ENCODE measurements around the gene ODC1. TPM values are rescaled to one million over a fixed set of nuclear protein-coding genes. Genes with fewer than 3 reads are reported as not detected.

Gene ODC1
- total RNA-seq, 1 experiment from 2014 or later = 231 TPM

GRCh38 chr2:10433264-10433946 lies 14.7 kb downstream of the ODC1 start:
- Histone ChIP-seq H2AFZ (ENCODE audit: low read depth, low read length, poor library complexity, severe bottlenecking) (no peak overlapping the region), H3K4me1 (ENCODE audit: control insufficient read depth in 1 of 2, insufficient read depth in 2 of 2, low read length in 2 of 2) (peaks cover 4 to 34% of the 10 kb centered on the region in 2 experiments; a peak in 3 of 4 replicates), H3K4me3 (replicated peaks in 1 of 2; ENCODE audit: low read depth in 1 of 2, low read length in 2 of 2) (peak overlapping the region in 1 of 2 experiments; percentile 23; a peak in 2 of 4 replicates), H4K20me1 (ENCODE audit: insufficient read depth) (no peaks in the 10 kb centered on the region), H3K27me3 (ENCODE audit: insufficient read depth, low read length) (no peaks in the 10 kb centered on the region), H3K79me2 (ENCODE audit: insufficient read depth, low read length) (no peaks in the 10 kb centered on the region), H3K9ac (ENCODE audit: low read length) (no peak overlapping the region), H3K4me2 (ENCODE audit: low read length) (peak overlapping the region; percentile 82), H3K9me3 (ENCODE audit: control insufficient read depth in 1 of 2, insufficient read depth in 1 of 2, low read depth in 1 of 2, low read length in 2 of 2) (no peaks in the 10 kb centered on the region), H3K9me2 (ENCODE audit: insufficient read depth) (no peaks in the 10 kb centered on the region), H3K36me3 (ENCODE audit: control insufficient read depth in 1 of 2, insufficient read depth in 2 of 2, low read length in 2 of 2) (no peaks in the 10 kb centered on the region), H3K27ac (ENCODE audit: low read depth, low read length) (peak overlapping the region; percentile 41; the same call in 1 of the 2 replicates)
- CTCF ChIA-PET = interaction anchor here (1.1 to 4.4 kb wide), 3 partner anchors 24 to 361 kb away, joined by 3 to 55 read pairs (median 10); partner anchors contain the start of gene RRM2
- DNase-seq (ENCODE audit: low read depth, low spot score) (no peak), ATAC-seq (no peak)
- no TSS peak for BruUV-seq (replicated peaks)
- no peak for TF ChIP-seq SRF (IDR thresholded peaks at IDR 0.05; ENCODE audit: low read depth)
- TF ChIP-seq RAD21 (IDR thresholded peaks at IDR 0.05; ENCODE audit: low read depth) = no peak
- TF ChIP-seq REST (IDR thresholded peaks at IDR 0.05; ENCODE audit: low read depth) = no peak
- no peak for TF ChIP-seq SP1 (IDR thresholded peaks at IDR 0.05; ENCODE audit: low read depth)
- TF ChIP-seq POLR2A (IDR thresholded peaks at IDR 0.05; ENCODE audit: borderline replicate concordance, extremely low read depth, insufficient read depth, insufficient read length) = no peak
- TF ChIP-seq MAX (IDR thresholded peaks at IDR 0.05) = no peak
- no peak for TF ChIP-seq ZNF274 (IDR thresholded peaks at IDR 0.05; ENCODE audit: low read depth, low read length)
- TF ChIP-seq CBX3 (IDR thresholded peaks at IDR 0.05; ENCODE audit: low read depth) = no peak
- no peak for TF ChIP-seq ELF1 (IDR thresholded peaks at IDR 0.05; ENCODE audit: borderline replicate concordance, low read depth)
- TF ChIP-seq FOSL1 (IDR thresholded peaks at IDR 0.05; ENCODE audit: low read depth) = no peak
- TF ChIP-seq CTCF (IDR thresholded peaks at IDR 0.05 in 2 of 3, conservative IDR thresholded peaks at IDR 0.05 in 1 of 3; ENCODE audit: borderline replicate concordance in 1 of 3, insufficient read depth in 1 of 3, low read depth in 2 of 3, low read length in 2 of 3) = no peak
- no peak for TF ChIP-seq CEBPB (IDR thresholded peaks at IDR 0.05; ENCODE audit: low read depth)
- intact Hi-C loops (cut with micrococcal nuclease) = loop anchor here (10.0 kb wide), 2 partner anchors 619 to 659 kb away; no protein-coding TSS in a partner anchor
- RAD21 ChIA-PET (ENCODE audit: low non-redundant PET in 1 of 2, low total read pairs in 2 of 2, uncharacterized antibody in 2 of 2, unreplicated experiment in 2 of 2) = interaction anchor here (0.9 to 2.1 kb wide), 6 partner anchors 24 to 361 kb away, joined by 3 to 11 read pairs (median 4); no protein-coding TSS in a partner anchor
- POLR2A ChIA-PET = interaction anchor here (0.6 to 1.9 kb wide), 2 partner anchors 10 to 15 kb away, joined by 3 to 8 read pairs; partner anchors contain the start of gene ODC1
